Stomach (tissue), 4 donors: ENCODE results near the gene TCN2.

ENCODE experiments used
- POLR2A ChIP-seq, 4 donors: fragments of 450-650 bp; IDR thresholded peaks; one replicate each; pipeline ENCODE4 v1.6.1; 2016; ENCODE audit warnings: antibody characterized with exemption in 4 of 4, control low read depth in 2 of 4, mild to moderate bottlenecking in 1 of 4, moderate library complexity in 1 of 4
- POLR2AphosphoS5 ChIP-seq, 3 donors: sonication (generic); formaldehyde crosslinking; IDR thresholded peaks; one replicate each; pipeline ENCODE4 v1.6.1; 2016; ENCODE audit warnings: antibody characterized with exemption in 3 of 3
- TF ChIP-seq, protein P1 (sequence below), 7 experiments: fragments of 450-650 bp in 4 of 7; fragments of 200-600 bp in 3 of 7; sonication (generic) in 3 of 7; IDR thresholded peaks; one replicate each; pipeline ENCODE4 v1.5.1; 2016 to 2019; ENCODE audit warnings: antibody characterized with exemption in 7 of 7, control low read depth in 2 of 7, mild to moderate bottlenecking in 1 of 7

- TF ChIP-seq, protein P1, sequence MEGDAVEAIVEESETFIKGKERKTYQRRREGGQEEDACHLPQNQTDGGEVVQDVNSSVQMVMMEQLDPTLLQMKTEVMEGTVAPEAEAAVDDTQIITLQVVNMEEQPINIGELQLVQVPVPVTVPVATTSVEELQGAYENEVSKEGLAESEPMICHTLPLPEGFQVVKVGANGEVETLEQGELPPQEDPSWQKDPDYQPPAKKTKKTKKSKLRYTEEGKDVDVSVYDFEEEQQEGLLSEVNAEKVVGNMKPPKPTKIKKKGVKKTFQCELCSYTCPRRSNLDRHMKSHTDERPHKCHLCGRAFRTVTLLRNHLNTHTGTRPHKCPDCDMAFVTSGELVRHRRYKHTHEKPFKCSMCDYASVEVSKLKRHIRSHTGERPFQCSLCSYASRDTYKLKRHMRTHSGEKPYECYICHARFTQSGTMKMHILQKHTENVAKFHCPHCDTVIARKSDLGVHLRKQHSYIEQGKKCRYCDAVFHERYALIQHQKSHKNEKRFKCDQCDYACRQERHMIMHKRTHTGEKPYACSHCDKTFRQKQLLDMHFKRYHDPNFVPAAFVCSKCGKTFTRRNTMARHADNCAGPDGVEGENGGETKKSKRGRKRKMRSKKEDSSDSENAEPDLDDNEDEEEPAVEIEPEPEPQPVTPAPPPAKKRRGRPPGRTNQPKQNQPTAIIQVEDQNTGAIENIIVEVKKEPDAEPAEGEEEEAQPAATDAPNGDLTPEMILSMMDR (IDR thresholded peaks at IDR 0.05), result no peak
- TF ChIP-seq POLR2AphosphoS5 (IDR thresholded peaks at IDR 0.05) (no peak), POLR2A (IDR thresholded peaks at IDR 0.05) (no peak)
These were observed 6.1 kb upstream of the TCN2 start for GRCh38 chr22:30600921-30601320.
